ENCODE measurements around the gene DGKI.

The DGKI gene

GRCh38 chr7:137609500-137609899 lies 237.3 kb downstream of the DGKI start:
- TF ChIP-seq LEF1 (IDR thresholded peaks at IDR 0.05; ENCODE audit: borderline replicate concordance) (no peak), FOXK2 (IDR thresholded peaks at IDR 0.05) (no peak), ARNT (IDR thresholded peaks at IDR 0.05) (no peak), CTBP1 (IDR thresholded peaks at IDR 0.05; ENCODE audit: borderline replicate concordance) (no peak), FOXA1 (IDR thresholded peaks at IDR 0.05) (no peak), BHLHE40 (IDR thresholded peaks at IDR 0.05; ENCODE audit: borderline replicate concordance) (no peak), L3MBTL2 (conservative IDR thresholded peaks at IDR 0.05) (no peak), ELF4 (IDR thresholded peaks at IDR 0.05) (no peak)
- ChIA-PET CTCF (no interaction called here), POLR2A (no interaction called here)
- no peak for DNase-seq (ENCODE audit: extremely low spot score)

- CTCF ChIA-PET, result interaction anchor here (0.7 to 3.6 kb wide), 4 partner anchors 10 to 859 kb away, joined by 3 to 22 read pairs (median 4); no protein-coding TSS in a partner anchor
- no peak for TF ChIP-seq FOXA1 (IDR thresholded peaks at IDR 0.05)
- peak; percentile 89 for TF ChIP-seq ZNF384 (IDR thresholded peaks at IDR 0.05)
- POLR2A ChIA-PET, result no interaction called here
- no peak for DNase-seq (ENCODE audit: extremely low spot score)
These were observed 240.6 kb downstream of the DGKI start for GRCh38 chr7:137606061-137606674.

GRCh38 chr7:137603043-137603442 lies 243.7 kb downstream of the DGKI start:
- no peak for DNase-seq (ENCODE audit: extremely low spot score)
- CTCF ChIA-PET, result interaction anchor here (3.6 kb wide), 1 partner anchor 24 kb away, joined by 22 read pairs; no protein-coding TSS in a partner anchor
- TF ChIP-seq FOXA1 (IDR thresholded peaks at IDR 0.05), result no peak
- TF ChIP-seq LEF1 (IDR thresholded peaks at IDR 0.05; ENCODE audit: borderline replicate concordance), result no peak
- TF ChIP-seq NFRKB (IDR thresholded peaks at IDR 0.05), result no peak
- no peak for TF ChIP-seq SP1 (IDR thresholded peaks at IDR 0.05)
- TF ChIP-seq CTBP1 (IDR thresholded peaks at IDR 0.05; ENCODE audit: borderline replicate concordance), result no peak
- TF ChIP-seq SUZ12 (IDR thresholded peaks at IDR 0.05), result no peak
- TF ChIP-seq BHLHE40 (IDR thresholded peaks at IDR 0.05; ENCODE audit: borderline replicate concordance), result no peak
- TF ChIP-seq PKNOX1 (IDR thresholded peaks at IDR 0.05), result no peak
- no peak for TF ChIP-seq ELF4 (IDR thresholded peaks at IDR 0.05)
- TF ChIP-seq TARDBP (IDR thresholded peaks at IDR 0.05), result no peak
- no peak for TF ChIP-seq ZNF384 (IDR thresholded peaks at IDR 0.05)
- TF ChIP-seq FOXK2 (IDR thresholded peaks at IDR 0.05), result no peak
- no peak for TF ChIP-seq HDGF (IDR thresholded peaks at IDR 0.05; ENCODE audit: borderline replicate concordance)
- no peak for TF ChIP-seq ARNT (IDR thresholded peaks at IDR 0.05)
- TF ChIP-seq L3MBTL2 (conservative IDR thresholded peaks at IDR 0.05), result no peak
- TF ChIP-seq FOXM1 (IDR thresholded peaks at IDR 0.05; ENCODE audit: borderline replicate concordance), result no peak
- POLR2A ChIA-PET, result no interaction called here

GRCh38 chr7:137601642-137602041 lies 245.1 kb downstream of the DGKI start:
- TF ChIP-seq L3MBTL2 (conservative IDR thresholded peaks at IDR 0.05), result no peak
- no peak for TF ChIP-seq ZNF384 (IDR thresholded peaks at IDR 0.05)
- no peak for TF ChIP-seq CTBP1 (IDR thresholded peaks at IDR 0.05; ENCODE audit: borderline replicate concordance)
- TF ChIP-seq BHLHE40 (IDR thresholded peaks at IDR 0.05; ENCODE audit: borderline replicate concordance), result no peak
- no peak for TF ChIP-seq FOXM1 (IDR thresholded peaks at IDR 0.05; ENCODE audit: borderline replicate concordance)
- TF ChIP-seq PKNOX1 (IDR thresholded peaks at IDR 0.05), result no peak
- no peak for TF ChIP-seq LEF1 (IDR thresholded peaks at IDR 0.05; ENCODE audit: borderline replicate concordance)
- no peak for TF ChIP-seq NFRKB (IDR thresholded peaks at IDR 0.05)
- TF ChIP-seq ELF4 (IDR thresholded peaks at IDR 0.05), result no peak
- TF ChIP-seq ARNT (IDR thresholded peaks at IDR 0.05), result no peak
- TF ChIP-seq SP1 (IDR thresholded peaks at IDR 0.05), result no peak
- TF ChIP-seq HDGF (IDR thresholded peaks at IDR 0.05; ENCODE audit: borderline replicate concordance), result no peak
- TF ChIP-seq TARDBP (IDR thresholded peaks at IDR 0.05), result no peak
- TF ChIP-seq FOXK2 (IDR thresholded peaks at IDR 0.05), result no peak
- TF ChIP-seq FOXA1 (IDR thresholded peaks at IDR 0.05), result no peak
- no peak for TF ChIP-seq SUZ12 (IDR thresholded peaks at IDR 0.05)
- CTCF ChIA-PET, result no interaction called here
- DNase-seq (ENCODE audit: extremely low spot score), result no peak
- POLR2A ChIA-PET, result no interaction called here

- ChIA-PET CTCF (interaction anchor here (0.6 kb wide), 1 partner anchor 433 kb away, joined by 3 read pairs; no protein-coding TSS in a partner anchor), POLR2A (no interaction called here)
- no peak for TF ChIP-seq ARNT (IDR thresholded peaks at IDR 0.05)
- no peak for TF ChIP-seq PKNOX1 (IDR thresholded peaks at IDR 0.05)
- TF ChIP-seq ELF4 (IDR thresholded peaks at IDR 0.05), result no peak
- no peak for TF ChIP-seq FOXA1 (IDR thresholded peaks at IDR 0.05)
- no peak for TF ChIP-seq SUZ12 (IDR thresholded peaks at IDR 0.05)
- TF ChIP-seq ZNF384 (IDR thresholded peaks at IDR 0.05), result no peak
- no peak for TF ChIP-seq FOXM1 (IDR thresholded peaks at IDR 0.05; ENCODE audit: borderline replicate concordance)
- TF ChIP-seq FOXK2 (IDR thresholded peaks at IDR 0.05), result no peak
- TF ChIP-seq TARDBP (IDR thresholded peaks at IDR 0.05), result no peak
- TF ChIP-seq HDGF (IDR thresholded peaks at IDR 0.05; ENCODE audit: borderline replicate concordance), result no peak
- no peak for TF ChIP-seq LEF1 (IDR thresholded peaks at IDR 0.05; ENCODE audit: borderline replicate concordance)
- no peak for TF ChIP-seq NFRKB (IDR thresholded peaks at IDR 0.05)
- TF ChIP-seq L3MBTL2 (conservative IDR thresholded peaks at IDR 0.05), result no peak
- TF ChIP-seq SP1 (IDR thresholded peaks at IDR 0.05), result no peak
- no peak for TF ChIP-seq BHLHE40 (IDR thresholded peaks at IDR 0.05; ENCODE audit: borderline replicate concordance)
- DNase-seq (ENCODE audit: extremely low spot score), result no peak
These were observed 248.9 kb downstream of the DGKI start for GRCh38 chr7:137597856-137598255.

- ChIA-PET CTCF (interaction anchor here (1.3 to 1.7 kb wide), 2 partner anchors 11 to 33 kb away, joined by 3 to 8 read pairs; no protein-coding TSS in a partner anchor), POLR2A (no interaction called here)
- DNase-seq (ENCODE audit: extremely low spot score), result no peak
- TF ChIP-seq L3MBTL2 (conservative IDR thresholded peaks at IDR 0.05) (no peak), FOXA1 (IDR thresholded peaks at IDR 0.05) (no peak), FOXM1 (IDR thresholded peaks at IDR 0.05; ENCODE audit: borderline replicate concordance) (no peak), ELF4 (IDR thresholded peaks at IDR 0.05) (no peak), ARNT (IDR thresholded peaks at IDR 0.05) (no peak), ZNF384 (IDR thresholded peaks at IDR 0.05) (no peak), HDGF (IDR thresholded peaks at IDR 0.05; ENCODE audit: borderline replicate concordance) (no peak), SP1 (IDR thresholded peaks at IDR 0.05) (no peak), LEF1 (IDR thresholded peaks at IDR 0.05; ENCODE audit: borderline replicate concordance) (no peak), NFRKB (IDR thresholded peaks at IDR 0.05) (no peak), SUZ12 (IDR thresholded peaks at IDR 0.05) (no peak), BHLHE40 (IDR thresholded peaks at IDR 0.05; ENCODE audit: borderline replicate concordance) (no peak), FOXK2 (IDR thresholded peaks at IDR 0.05) (no peak)
These were observed 253.6 kb downstream of the DGKI start for GRCh38 chr7:137593115-137593711.
